Liver (tissue), 9 donors: ENCODE results near the gene ATXN10. TPM values are rescaled to one million over a fixed set of nuclear protein-coding genes. Genes with fewer than 3 reads are reported as not detected.

ENCODE experiments used
- DNase-seq: peaks from one replicate; pipeline ENCODE4 v3.0.0-alpha.2; 2017; ENCODE audit warnings: low spot score
- H3K27ac ChIP-seq, 2 donors: one replicate each; pipeline ENCODE4 v1.7.0; 2013; ENCODE audit warnings: inconsistent platforms in 2 of 2, low read length in 2 of 2, control low read depth in 1 of 2, low read depth in 1 of 2, mild to moderate bottlenecking in 1 of 2
- H3K27me3 ChIP-seq, 4 donors: one replicate each; pipeline versions ENCODE4 v1.6.1 to v1.7.0; 2013; ENCODE audit warnings: low read length in 3 of 4, inconsistent platforms in 1 of 4, mild to moderate bottlenecking in 1 of 4, moderate library complexity in 1 of 4; ENCODE audit not compliant: control insufficient read depth in 4 of 4, insufficient read depth in 4 of 4
- H3K36me3 ChIP-seq, 4 donors: one replicate each; pipeline versions ENCODE4 v1.6.1 to v1.7.0; 2013; ENCODE audit warnings: low read length in 3 of 4, mild to moderate bottlenecking in 3 of 4, low read depth in 1 of 4, moderate library complexity in 1 of 4; ENCODE audit not compliant: control insufficient read depth in 4 of 4, insufficient read depth in 3 of 4
- H3K4me1 ChIP-seq, 4 donors: one replicate each; pipeline versions ENCODE4 v1.6.1 to v1.7.0; 2013; ENCODE audit warnings: low read length in 3 of 4, mild to moderate bottlenecking in 3 of 4, moderate library complexity in 1 of 4; ENCODE audit not compliant: control insufficient read depth in 4 of 4, insufficient read depth in 4 of 4
- H3K4me3 ChIP-seq, 3 donors: one replicate each; pipeline versions ENCODE4 v1.6.1 to v1.7.0; 2013; ENCODE audit warnings: low read length in 3 of 3, control low read depth in 1 of 3, low read depth in 1 of 3, mild to moderate bottlenecking in 1 of 3
- H3K9ac ChIP-seq, 2 donors: one replicate each; pipeline ENCODE4 v1.7.0; 2013; ENCODE audit warnings: low read length in 2 of 2, mild to moderate bottlenecking in 2 of 2, moderate library complexity in 2 of 2, control low read depth in 1 of 2, low read depth in 1 of 2
- H3K9me3 ChIP-seq, 4 donors: one replicate each; pipeline versions ENCODE4 v1.6.1 to v1.7.0; 2013; ENCODE audit warnings: low read length in 3 of 4; ENCODE audit not compliant: control insufficient read depth in 4 of 4
- EGR1 ChIP-seq, 2 donors: IDR thresholded peaks; 2 replicates each; pipeline ENCODE4 v1.6.1; 2016 to 2018; ENCODE audit warnings: antibody characterized with exemption in 2 of 2, low read depth in 2 of 2
- FOXA1 ChIP-seq: IDR thresholded peaks from 2 replicates; pipeline ENCODE4 v1.6.1; 2016; ENCODE audit warnings: antibody characterized with exemption
- FOXA2 ChIP-seq: IDR thresholded peaks from 2 replicates; pipeline ENCODE4 v1.6.1; 2016; ENCODE audit warnings: antibody characterized with exemption
- GABPA ChIP-seq, 2 donors: IDR thresholded peaks in 1 of 2; conservative IDR thresholded peaks in 1 of 2; 2 replicates each; pipeline ENCODE4 v1.6.1; 2016; ENCODE audit warnings: antibody characterized with exemption in 2 of 2, mild to moderate bottlenecking in 1 of 2, moderate library complexity in 1 of 2
- HNF4A ChIP-seq, 2 donors: conservative IDR thresholded peaks; 2 replicates each; pipeline ENCODE4 v1.6.1; 2016; ENCODE audit warnings: antibody characterized with exemption in 2 of 2, mild to moderate bottlenecking in 2 of 2
- HNF4G ChIP-seq: IDR thresholded peaks from 2 replicates; pipeline ENCODE4 v1.6.1; 2016; ENCODE audit warnings: antibody characterized with exemption
- JUND ChIP-seq, 2 donors: IDR thresholded peaks; 2 replicates each; pipeline ENCODE4 v1.6.1; 2016; ENCODE audit warnings: antibody characterized with exemption in 2 of 2
- MAX ChIP-seq: IDR thresholded peaks from 2 replicates; pipeline ENCODE4 v1.6.1; 2016; ENCODE audit warnings: antibody characterized with exemption
- RAD21 ChIP-seq, 2 donors: IDR thresholded peaks; 2 replicates each; pipeline ENCODE4 v1.6.1; 2016; ENCODE audit warnings: antibody characterized with exemption in 2 of 2, mild to moderate bottlenecking in 2 of 2
- REST ChIP-seq: IDR thresholded peaks from 2 replicates; pipeline ENCODE4 v1.6.1; 2016; ENCODE audit warnings: antibody characterized with exemption, mild to moderate bottlenecking
- RXRA ChIP-seq, 2 donors: IDR thresholded peaks; 2 replicates each; pipeline ENCODE4 v1.6.1; 2017 to 2018; ENCODE audit warnings: antibody characterized with exemption in 2 of 2, mild to moderate bottlenecking in 1 of 2
- SP1 ChIP-seq: IDR thresholded peaks from 2 replicates; pipeline ENCODE4 v1.6.1; 2018; ENCODE audit warnings: antibody characterized with exemption, mild to moderate bottlenecking
- TAF1 ChIP-seq: conservative IDR thresholded peaks from 2 replicates; pipeline ENCODE4 v1.6.1; 2016; ENCODE audit warnings: antibody characterized with exemption, mild to moderate bottlenecking
- YY1 ChIP-seq: IDR thresholded peaks from 2 replicates; pipeline ENCODE4 v1.6.1; 2016; ENCODE audit warnings: antibody characterized with exemption, mild to moderate bottlenecking
- WGBS: extraction: QIAGEN DNeasy Blood & Tissue Kit; methylation state at CpG from one replicate; pipeline ENCODE4 v1.1.7; 2013; 5-methylcytosine and 5-hydroxymethylcytosine counted together
- polyA plus RNA-seq, 2 donors: library from polyadenylated mRNA; stranded (reverse) in 1 of 2; unstranded in 1 of 2; fragments of 200-250 nt in 1 of 2; fragments of >200 nt in 1 of 2; fragmentation: Nextera tagmentation in 1 of 2; extraction: Ambion mirVana in 1 of 2; gene quantifications; one replicate each; pipeline versions ENCODE4 v1.2.1 to v1.2.3, GENCODE V29; 2013 to 2015
- total RNA-seq, 2 donors: library from RNA; depleted of rRNA; stranded (reverse); fragments of >200 nt; gene quantifications; one replicate each; pipeline ENCODE4 v1.2.3, GENCODE V29; 2014
- TF ChIP-seq, protein P1 (sequence below): fragments of 150-350 bp; IDR thresholded peaks from 2 replicates; pipeline ENCODE4 v1.5.1; 2017; ENCODE audit warnings: improper control_type of control experiment, low read depth, low read length; ENCODE audit not compliant: missing input control
- TF ChIP-seq, protein P2 (sequence below): IDR thresholded peaks from 2 replicates; pipeline ENCODE4 v1.6.1; 2016; ENCODE audit warnings: antibody characterized with exemption
- TF ChIP-seq, protein P3 (sequence below): IDR thresholded peaks from 2 replicates; pipeline ENCODE4 v1.6.1; 2016; ENCODE audit warnings: antibody characterized with exemption
- donor health status: healthy.
- donor health status: healthy.
- donor health status: healthy.
- donor health status: healthy.
- donor health status: healthy.

ATXN10 gene
- total and polyA plus RNA-seq, 4 donors = 34.9 to 100 (median 69.7) TPM

- Histone ChIP-seq H3K9me3 (no peaks in the 10 kb centered on the region), H3K27me3 (no peaks in the 10 kb centered on the region), H3K4me3 (no peak overlapping the region), H3K36me3 (peaks cover 0 to 5% (median 2%) of the 10 kb centered on the region in 4 donors), H3K4me1 (peaks cover 0 to under 1% (median 0%) of the 10 kb centered on the region in 4 donors), H3K27ac (no peak overlapping the region), H3K9ac (no peak overlapping the region)
- 93% methylated on average over 6 of the region's 6 CpGs for WGBS
- DNase-seq = no peak
- TF ChIP-seq HNF4G = no peak
- TF ChIP-seq EGR1 (IDR thresholded peaks at IDR 0.05; ENCODE audit: low read depth in 2 of 2) = no peak
- no peak for TF ChIP-seq JUND (IDR thresholded peaks at IDR 0.05)
- no peak for TF ChIP-seq RAD21 (IDR thresholded peaks at IDR 0.05)
- TF ChIP-seq, protein P1, sequence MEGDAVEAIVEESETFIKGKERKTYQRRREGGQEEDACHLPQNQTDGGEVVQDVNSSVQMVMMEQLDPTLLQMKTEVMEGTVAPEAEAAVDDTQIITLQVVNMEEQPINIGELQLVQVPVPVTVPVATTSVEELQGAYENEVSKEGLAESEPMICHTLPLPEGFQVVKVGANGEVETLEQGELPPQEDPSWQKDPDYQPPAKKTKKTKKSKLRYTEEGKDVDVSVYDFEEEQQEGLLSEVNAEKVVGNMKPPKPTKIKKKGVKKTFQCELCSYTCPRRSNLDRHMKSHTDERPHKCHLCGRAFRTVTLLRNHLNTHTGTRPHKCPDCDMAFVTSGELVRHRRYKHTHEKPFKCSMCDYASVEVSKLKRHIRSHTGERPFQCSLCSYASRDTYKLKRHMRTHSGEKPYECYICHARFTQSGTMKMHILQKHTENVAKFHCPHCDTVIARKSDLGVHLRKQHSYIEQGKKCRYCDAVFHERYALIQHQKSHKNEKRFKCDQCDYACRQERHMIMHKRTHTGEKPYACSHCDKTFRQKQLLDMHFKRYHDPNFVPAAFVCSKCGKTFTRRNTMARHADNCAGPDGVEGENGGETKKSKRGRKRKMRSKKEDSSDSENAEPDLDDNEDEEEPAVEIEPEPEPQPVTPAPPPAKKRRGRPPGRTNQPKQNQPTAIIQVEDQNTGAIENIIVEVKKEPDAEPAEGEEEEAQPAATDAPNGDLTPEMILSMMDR = no peak
- TF ChIP-seq HNF4A (conservative IDR thresholded peaks at IDR 0.05) = no peak
- no peak for TF ChIP-seq SP1
- TF ChIP-seq YY1 = no peak
- TF ChIP-seq, protein P2, sequence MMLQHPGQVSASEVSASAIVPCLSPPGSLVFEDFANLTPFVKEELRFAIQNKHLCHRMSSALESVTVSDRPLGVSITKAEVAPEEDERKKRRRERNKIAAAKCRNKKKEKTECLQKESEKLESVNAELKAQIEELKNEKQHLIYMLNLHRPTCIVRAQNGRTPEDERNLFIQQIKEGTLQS = no peak
- no peak for TF ChIP-seq FOXA2
- no peak for TF ChIP-seq MAX
- TF ChIP-seq FOXA1 = no peak
- TF ChIP-seq GABPA (IDR thresholded peaks at IDR 0.05 in 1 of 2, conservative IDR thresholded peaks at IDR 0.05 in 1 of 2) = no peak
- TF ChIP-seq REST = no peak
These were observed 105.6 kb downstream of the ATXN10 start for GRCh38 chr22:45777046-45777851.

DNA sequence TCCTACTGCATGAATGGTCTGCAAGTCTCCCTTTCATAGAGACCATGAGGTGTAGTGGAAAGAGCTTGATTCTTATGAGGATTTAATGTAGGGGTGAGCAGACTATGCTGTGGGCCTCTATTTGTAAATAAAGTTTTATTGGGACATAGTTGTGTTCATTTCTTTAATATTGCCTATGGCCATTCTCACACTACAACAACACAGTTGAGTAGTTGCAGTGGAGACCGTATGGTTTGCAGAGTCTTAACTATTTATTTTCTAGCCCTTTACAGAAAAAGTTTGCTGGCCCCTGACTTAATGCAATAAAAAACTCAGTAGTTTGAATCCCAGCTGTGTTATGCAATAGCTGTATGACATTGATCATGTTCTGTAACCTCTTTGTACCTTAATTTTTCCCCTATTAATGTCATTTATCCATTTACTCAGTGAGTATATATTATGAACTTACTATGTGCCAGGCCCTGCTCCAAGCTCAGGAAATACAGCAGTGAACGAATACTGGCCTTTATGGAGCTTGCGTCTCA, 106.3 kb downstream of the ATXN10 start:
- Histone ChIP-seq H3K27me3 (no peaks in the 10 kb centered on the region), H3K36me3 (peaks cover 0 to 5% (median 2%) of the 10 kb centered on the region in 4 donors), H3K4me1 (peaks cover 0 to 3% (median 1%) of the 10 kb centered on the region in 4 donors), H3K9me3 (no peaks in the 10 kb centered on the region), H3K9ac (no peak overlapping the region), H3K27ac (no peak overlapping the region), H3K4me3 (no peak overlapping the region)
- 94% methylated on average over 3 of the region's 3 CpGs for WGBS
- no peak for DNase-seq
- TF ChIP-seq JUND (IDR thresholded peaks at IDR 0.05) (no peak), RAD21 (IDR thresholded peaks at IDR 0.05) (no peak), HNF4G (no peak), TAF1 (no peak), HNF4A (conservative IDR thresholded peaks at IDR 0.05) (no peak), SP1 (no peak), EGR1 (IDR thresholded peaks at IDR 0.05; ENCODE audit: low read depth in 2 of 2) (no peak), GABPA (IDR thresholded peaks at IDR 0.05 in 1 of 2, conservative IDR thresholded peaks at IDR 0.05 in 1 of 2) (no peak), FOXA1 (no peak), FOXA2 (no peak), RXRA (IDR thresholded peaks at IDR 0.05) (no peak), MAX (no peak)
- TF ChIP-seq, protein P3, sequence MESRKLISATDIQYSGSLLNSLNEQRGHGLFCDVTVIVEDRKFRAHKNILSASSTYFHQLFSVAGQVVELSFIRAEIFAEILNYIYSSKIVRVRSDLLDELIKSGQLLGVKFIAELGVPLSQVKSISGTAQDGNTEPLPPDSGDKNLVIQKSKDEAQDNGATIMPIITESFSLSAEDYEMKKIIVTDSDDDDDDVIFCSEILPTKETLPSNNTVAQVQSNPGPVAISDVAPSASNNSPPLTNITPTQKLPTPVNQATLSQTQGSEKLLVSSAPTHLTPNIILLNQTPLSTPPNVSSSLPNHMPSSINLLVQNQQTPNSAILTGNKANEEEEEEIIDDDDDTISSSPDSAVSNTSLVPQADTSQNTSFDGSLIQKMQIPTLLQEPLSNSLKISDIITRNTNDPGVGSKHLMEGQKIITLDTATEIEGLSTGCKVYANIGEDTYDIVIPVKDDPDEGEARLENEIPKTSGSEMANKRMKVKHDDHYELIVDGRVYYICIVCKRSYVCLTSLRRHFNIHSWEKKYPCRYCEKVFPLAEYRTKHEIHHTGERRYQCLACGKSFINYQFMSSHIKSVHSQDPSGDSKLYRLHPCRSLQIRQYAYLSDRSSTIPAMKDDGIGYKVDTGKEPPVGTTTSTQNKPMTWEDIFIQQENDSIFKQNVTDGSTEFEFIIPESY = no peak
- TF ChIP-seq, protein P2 = no peak
- TF ChIP-seq, protein P1 = no peak
